Measurements from ENCODE around the gene XPR1.

The XPR1 gene

GRCh38 chr1:180899262-180899661, 267.4 kb downstream of the XPR1 start:
- Histone ChIP-seq H3F3A (ENCODE audit: insufficient read depth) (no peaks in the 10 kb centered on the region), H3K9me2 (replicated peaks; ENCODE audit: insufficient read depth, low read length) (no peaks in the 10 kb centered on the region), H3K4me2 (ENCODE audit: low read depth, low read length, poor library complexity, severe bottlenecking) (no peak overlapping the region), H3K4me3 (ENCODE audit: insufficient read depth, low read length, poor library complexity, severe bottlenecking) (no peak overlapping the region), H3K27me3 (ENCODE audit: low read length) (no peaks in the 10 kb centered on the region), H3K9ac (ENCODE audit: low read length) (no peak overlapping the region), H3K27ac (ENCODE audit: low read depth, low read length) (no peak overlapping the region), H4K20me1 (ENCODE audit: low read depth, low read length) (no peaks in the 10 kb centered on the region), H3K36me3 (ENCODE audit: low read length) (no peaks in the 10 kb centered on the region), H3K79me2 (ENCODE audit: insufficient read depth, low read length) (no peaks in the 10 kb centered on the region), H2AFZ (ENCODE audit: low read depth, low read length, severe bottlenecking) (no peak overlapping the region), H3K9me3 (ENCODE audit: insufficient read depth, low read length) (no peaks in the 10 kb centered on the region)
- TF ChIP-seq, protein P1, sequence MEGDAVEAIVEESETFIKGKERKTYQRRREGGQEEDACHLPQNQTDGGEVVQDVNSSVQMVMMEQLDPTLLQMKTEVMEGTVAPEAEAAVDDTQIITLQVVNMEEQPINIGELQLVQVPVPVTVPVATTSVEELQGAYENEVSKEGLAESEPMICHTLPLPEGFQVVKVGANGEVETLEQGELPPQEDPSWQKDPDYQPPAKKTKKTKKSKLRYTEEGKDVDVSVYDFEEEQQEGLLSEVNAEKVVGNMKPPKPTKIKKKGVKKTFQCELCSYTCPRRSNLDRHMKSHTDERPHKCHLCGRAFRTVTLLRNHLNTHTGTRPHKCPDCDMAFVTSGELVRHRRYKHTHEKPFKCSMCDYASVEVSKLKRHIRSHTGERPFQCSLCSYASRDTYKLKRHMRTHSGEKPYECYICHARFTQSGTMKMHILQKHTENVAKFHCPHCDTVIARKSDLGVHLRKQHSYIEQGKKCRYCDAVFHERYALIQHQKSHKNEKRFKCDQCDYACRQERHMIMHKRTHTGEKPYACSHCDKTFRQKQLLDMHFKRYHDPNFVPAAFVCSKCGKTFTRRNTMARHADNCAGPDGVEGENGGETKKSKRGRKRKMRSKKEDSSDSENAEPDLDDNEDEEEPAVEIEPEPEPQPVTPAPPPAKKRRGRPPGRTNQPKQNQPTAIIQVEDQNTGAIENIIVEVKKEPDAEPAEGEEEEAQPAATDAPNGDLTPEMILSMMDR (IDR thresholded peaks at IDR 0.05; ENCODE audit: insufficient read depth, low read length, poor library complexity, severe bottlenecking) = no peak
- TF ChIP-seq EZH2phosphoT487 (conservative IDR thresholded peaks at IDR 0.05; ENCODE audit: low read length) = no peak

DNA sequence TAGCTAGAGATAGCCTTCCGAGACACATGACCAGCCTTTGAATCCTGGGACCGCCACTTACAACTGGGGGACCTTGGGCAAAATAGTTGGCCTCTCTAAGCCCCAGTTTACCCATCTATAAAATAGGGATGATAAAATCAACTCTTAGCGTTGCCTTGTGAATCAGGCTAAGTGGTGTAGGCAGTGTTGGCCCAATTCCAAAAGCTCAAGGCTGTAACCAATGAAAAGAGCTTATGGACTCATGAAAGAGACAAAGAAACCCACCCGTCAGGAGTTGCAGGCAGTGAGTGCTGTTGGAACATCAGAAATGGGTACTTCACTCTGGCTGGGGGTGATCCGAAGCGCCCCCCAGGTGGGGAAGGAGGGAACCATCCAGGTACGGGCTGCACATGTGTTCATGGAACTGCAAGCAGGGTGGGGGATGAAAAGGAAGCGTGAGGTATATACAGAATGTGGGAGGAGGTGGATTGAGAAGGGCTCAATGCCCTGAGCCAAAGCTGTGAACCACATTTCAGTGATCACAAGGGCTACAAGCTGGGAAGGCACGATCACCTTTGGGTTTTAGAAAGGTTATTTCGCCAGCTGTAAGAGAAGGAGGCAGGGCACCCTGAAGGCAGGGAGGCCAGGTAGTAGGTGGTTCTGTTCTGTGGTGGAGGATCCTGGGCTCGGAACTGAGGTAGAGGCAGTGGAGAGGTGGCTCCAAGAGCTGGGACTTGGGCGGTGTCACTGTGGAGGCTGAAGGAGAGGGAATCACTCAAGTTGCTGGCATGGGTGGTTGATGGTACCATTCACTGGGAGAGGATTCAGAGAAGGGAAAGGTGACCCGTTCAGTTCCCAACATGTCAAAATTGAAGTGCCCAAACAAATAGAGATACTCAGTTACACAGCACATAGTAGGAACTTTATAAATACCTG, 269.5 kb downstream of the XPR1 start:
- no peaks in the 10 kb centered on the region for H3F3A ChIP-seq (ENCODE audit: insufficient read depth)
- H3K4me2 ChIP-seq (ENCODE audit: low read depth, low read length, poor library complexity, severe bottlenecking) = no peak overlapping the region
- H3K9me3 ChIP-seq (ENCODE audit: insufficient read depth, low read length) = no peaks in the 10 kb centered on the region
- H3K4me3 ChIP-seq (ENCODE audit: insufficient read depth, low read length, poor library complexity, severe bottlenecking) = no peak overlapping the region
- no peaks in the 10 kb centered on the region for H3K9me2 ChIP-seq (replicated peaks; ENCODE audit: insufficient read depth, low read length)
- no peaks in the 10 kb centered on the region for H3K79me2 ChIP-seq (ENCODE audit: insufficient read depth, low read length)
- H4K20me1 ChIP-seq (ENCODE audit: low read depth, low read length) = no peaks in the 10 kb centered on the region
- TF ChIP-seq EZH2phosphoT487 (conservative IDR thresholded peaks at IDR 0.05; ENCODE audit: low read length) = no peak
- no peaks in the 10 kb centered on the region for H3K27me3 ChIP-seq (ENCODE audit: low read length)
- no peak overlapping the region for H3K27ac ChIP-seq (ENCODE audit: low read depth, low read length)
- no peak overlapping the region for H2AFZ ChIP-seq (ENCODE audit: low read depth, low read length, severe bottlenecking)
- no peaks in the 10 kb centered on the region for H3K36me3 ChIP-seq (ENCODE audit: low read length)
- H3K9ac ChIP-seq (ENCODE audit: low read length) = no peak overlapping the region

- H3K4me2 ChIP-seq (ENCODE audit: low read depth, low read length, poor library complexity, severe bottlenecking) = no peak overlapping the region
- no peaks in the 10 kb centered on the region for H4K20me1 ChIP-seq (ENCODE audit: low read depth, low read length)
- H3K27me3 ChIP-seq (ENCODE audit: low read length) = no peaks in the 10 kb centered on the region
- H3K9me3 ChIP-seq (ENCODE audit: insufficient read depth, low read length) = no peaks in the 10 kb centered on the region
- no peaks in the 10 kb centered on the region for H3K36me3 ChIP-seq (ENCODE audit: low read length)
- no peak overlapping the region for H2AFZ ChIP-seq (ENCODE audit: low read depth, low read length, severe bottlenecking)
- no peak overlapping the region for H3K4me3 ChIP-seq (ENCODE audit: insufficient read depth, low read length, poor library complexity, severe bottlenecking)
- H3K9ac ChIP-seq (ENCODE audit: low read length) = no peak overlapping the region
- no peaks in the 10 kb centered on the region for H3K9me2 ChIP-seq (replicated peaks; ENCODE audit: insufficient read depth, low read length)
- H3K27ac ChIP-seq (ENCODE audit: low read depth, low read length) = no peak overlapping the region
- H3F3A ChIP-seq (ENCODE audit: insufficient read depth) = no peaks in the 10 kb centered on the region
- no peaks in the 10 kb centered on the region for H3K79me2 ChIP-seq (ENCODE audit: insufficient read depth, low read length)
- TF ChIP-seq, protein P1 (IDR thresholded peaks at IDR 0.05; ENCODE audit: insufficient read depth, low read length, poor library complexity, severe bottlenecking) = no peak
- TF ChIP-seq EZH2phosphoT487 (conservative IDR thresholded peaks at IDR 0.05; ENCODE audit: low read length) = no peak
These were observed 270.7 kb downstream of the XPR1 start for GRCh38 chr1:180902541-180902940.

DNA sequence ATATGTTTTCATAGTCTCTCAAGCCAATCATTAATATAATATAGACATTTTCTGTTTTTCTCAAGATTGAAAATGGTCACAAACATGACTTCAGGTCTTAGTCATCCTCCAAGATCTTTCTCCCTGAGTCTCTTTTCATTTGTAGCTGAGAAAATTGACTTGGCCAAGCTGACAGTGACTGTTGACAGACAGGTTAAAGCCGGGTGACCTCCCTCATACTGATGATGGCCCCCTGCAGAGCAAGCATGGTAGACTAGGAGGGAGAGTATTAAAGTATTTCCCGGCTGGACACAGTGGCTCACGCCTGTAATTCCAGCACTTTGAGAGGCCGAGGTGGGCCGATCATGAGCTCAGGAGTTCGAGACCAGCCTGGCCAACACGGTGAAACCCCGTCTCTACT, 274.1 kb downstream of the XPR1 start:
- no peak overlapping the region for H3K4me3 ChIP-seq (ENCODE audit: insufficient read depth, low read length, poor library complexity, severe bottlenecking)
- no peak overlapping the region for H3K9ac ChIP-seq (ENCODE audit: low read length)
- H2AFZ ChIP-seq (ENCODE audit: low read depth, low read length, severe bottlenecking) = no peak overlapping the region
- H3K27ac ChIP-seq (ENCODE audit: low read depth, low read length) = no peak overlapping the region
- TF ChIP-seq, protein P1 (IDR thresholded peaks at IDR 0.05; ENCODE audit: insufficient read depth, low read length, poor library complexity, severe bottlenecking) = no peak
- TF ChIP-seq EZH2phosphoT487 (conservative IDR thresholded peaks at IDR 0.05; ENCODE audit: low read length) = no peak
- H3F3A ChIP-seq (ENCODE audit: insufficient read depth) = no peaks in the 10 kb centered on the region
- no peak overlapping the region for H3K4me2 ChIP-seq (ENCODE audit: low read depth, low read length, poor library complexity, severe bottlenecking)
- H4K20me1 ChIP-seq (ENCODE audit: low read depth, low read length) = no peaks in the 10 kb centered on the region
- H3K9me3 ChIP-seq (ENCODE audit: insufficient read depth, low read length) = no peaks in the 10 kb centered on the region
- no peaks in the 10 kb centered on the region for H3K79me2 ChIP-seq (ENCODE audit: insufficient read depth, low read length)
- no peaks in the 10 kb centered on the region for H3K27me3 ChIP-seq (ENCODE audit: low read length)
- no peaks in the 10 kb centered on the region for H3K36me3 ChIP-seq (ENCODE audit: low read length)
- no peaks in the 10 kb centered on the region for H3K9me2 ChIP-seq (replicated peaks; ENCODE audit: insufficient read depth, low read length)
